Activated CD4-positive, alpha-beta T cell treated with anti-CD3 and anti-CD28 coated beads, Interleukin-2, amount 50 U/mL, for 1 hour (primary cell): ENCODE measurements around the gene MPZL1.
"Not testable (repeated sequence)": the region's sequence is repeated elsewhere in the genome, so short reads cannot be mapped to it uniquely, and the experiment has no call there.

ENCODE experiments used
- DNase-seq: peaks from one replicate; pipeline ENCODE4 v3.0.0-alpha.2; 2020

Gene MPZL1

GRCh38 chr1:167719715-167720421 is 1.9 kb upstream of the MPZL1 start:
- not testable (repeated sequence) for DNase-seq

GRCh38 chr1:167720965-167721616 is 691 bp upstream of the MPZL1 start:
- DNase-seq = no peak

GRCh38 chr1:167722152-167722869 is 529 bp downstream of the MPZL1 start:
- DNase-seq = peak; percentile 9

GRCh38 chr1:167722870-167723251 is 1.1 kb downstream of the MPZL1 start:
- DNase-seq = no peak

GRCh38 chr1:167723707-167724323 is 2.0 kb downstream of the MPZL1 start:
- DNase-seq = no peak

GRCh38 chr1:167726008-167726407 is 4.2 kb downstream of the MPZL1 start:
- DNase-seq = no peak

- no peak for DNase-seq
Observed at GRCh38 chr1:167728818-167729410, 7.1 kb downstream of the MPZL1 start.

GRCh38 chr1:167734227-167734626 is 12.4 kb downstream of the MPZL1 start:
- no peak for DNase-seq

- no peak for DNase-seq
Observed at GRCh38 chr1:167734841-167735240, 13.1 kb downstream of the MPZL1 start.

- DNase-seq = no peak
Observed at GRCh38 chr1:167737169-167737568, 15.4 kb downstream of the MPZL1 start.

GRCh38 chr1:167738158-167738557 is 16.4 kb downstream of the MPZL1 start:
- DNase-seq = no peak

GRCh38 chr1:167739752-167740151 is 18.0 kb downstream of the MPZL1 start:
- DNase-seq = no peak

- not testable (repeated sequence) for DNase-seq
Observed at GRCh38 chr1:167741103-167741502, 19.3 kb downstream of the MPZL1 start.

GRCh38 chr1:167742392-167743057 is 20.7 kb downstream of the MPZL1 start:
- not testable (repeated sequence) for DNase-seq

GRCh38 chr1:167744901-167745300 is 23.1 kb downstream of the MPZL1 start:
- DNase-seq = no peak

GRCh38 chr1:167746013-167746672 is 24.4 kb downstream of the MPZL1 start:
- DNase-seq = no peak

GRCh38 chr1:167746988-167747655 is 25.3 kb downstream of the MPZL1 start:
- no peak for DNase-seq

- DNase-seq = no peak
Observed at GRCh38 chr1:167747988-167748387, 26.2 kb downstream of the MPZL1 start.

GRCh38 chr1:167748906-167749305 is 27.1 kb downstream of the MPZL1 start:
- no peak for DNase-seq

GRCh38 chr1:167749741-167750140 is 28.0 kb downstream of the MPZL1 start:
- DNase-seq = no peak

- DNase-seq = no peak
Observed at GRCh38 chr1:167750641-167751040, 28.9 kb downstream of the MPZL1 start.
